HFF-Myc (cell line): Measurements from ENCODE around the gene NR1H3.
A peak's percentile ranks its signal among the peaks of the same experiment; 100 is the strongest.

ENCODE experiments used
- DNase-seq: peaks from one replicate; pipeline ENCODE4 v3.0.0-alpha.2; 2011; ENCODE audit warnings: low read depth; ENCODE audit errors: extremely low read depth
- H3K4me3 ChIP-seq: replicated peaks from 2 replicates; pipeline ENCODE4 v1.5.1; 2011; ENCODE audit warnings: low read depth, mild to moderate bottlenecking, control low read depth, low read length
- TF ChIP-seq, protein P1 (sequence below): IDR thresholded peaks from 2 replicates; pipeline ENCODE4 v1.5.1; 2012; ENCODE audit warnings: mild to moderate bottlenecking, low read depth, low read length, control low read depth; ENCODE audit errors: missing control alignments

Gene NR1H3

DNA sequence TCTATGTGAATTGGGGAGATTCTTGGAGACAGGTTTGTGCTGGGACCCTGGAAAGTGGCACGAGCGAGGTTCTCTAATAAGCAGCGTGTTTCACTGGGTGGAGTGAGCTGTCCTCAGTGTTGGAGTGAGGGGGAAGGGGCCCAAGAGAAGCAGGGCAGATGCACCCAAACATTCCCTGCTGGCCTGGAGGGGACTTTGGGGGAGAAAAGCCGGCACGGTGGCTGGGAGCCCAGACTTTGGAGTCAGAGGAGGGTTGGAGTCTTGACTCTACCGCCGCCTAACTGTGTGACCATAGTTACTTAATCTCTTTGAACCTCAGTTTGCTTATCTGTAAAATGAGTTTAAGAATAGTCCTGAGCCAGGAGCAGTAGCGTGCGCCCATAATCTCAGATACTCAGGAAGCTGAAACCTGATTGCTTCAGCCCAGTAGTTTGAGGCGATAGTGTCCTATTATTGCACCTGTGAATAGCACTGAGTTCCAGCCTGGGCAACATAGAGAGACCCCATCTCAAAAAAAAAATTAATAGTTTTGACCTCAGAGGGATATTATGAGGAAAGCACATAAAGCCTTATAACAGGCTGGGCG lies 614 bp downstream of the NR1H3 start:
- DNase-seq: no peak
- peak overlapping the region; percentile 35 for H3K4me3 ChIP-seq
- TF ChIP-seq, protein P1, sequence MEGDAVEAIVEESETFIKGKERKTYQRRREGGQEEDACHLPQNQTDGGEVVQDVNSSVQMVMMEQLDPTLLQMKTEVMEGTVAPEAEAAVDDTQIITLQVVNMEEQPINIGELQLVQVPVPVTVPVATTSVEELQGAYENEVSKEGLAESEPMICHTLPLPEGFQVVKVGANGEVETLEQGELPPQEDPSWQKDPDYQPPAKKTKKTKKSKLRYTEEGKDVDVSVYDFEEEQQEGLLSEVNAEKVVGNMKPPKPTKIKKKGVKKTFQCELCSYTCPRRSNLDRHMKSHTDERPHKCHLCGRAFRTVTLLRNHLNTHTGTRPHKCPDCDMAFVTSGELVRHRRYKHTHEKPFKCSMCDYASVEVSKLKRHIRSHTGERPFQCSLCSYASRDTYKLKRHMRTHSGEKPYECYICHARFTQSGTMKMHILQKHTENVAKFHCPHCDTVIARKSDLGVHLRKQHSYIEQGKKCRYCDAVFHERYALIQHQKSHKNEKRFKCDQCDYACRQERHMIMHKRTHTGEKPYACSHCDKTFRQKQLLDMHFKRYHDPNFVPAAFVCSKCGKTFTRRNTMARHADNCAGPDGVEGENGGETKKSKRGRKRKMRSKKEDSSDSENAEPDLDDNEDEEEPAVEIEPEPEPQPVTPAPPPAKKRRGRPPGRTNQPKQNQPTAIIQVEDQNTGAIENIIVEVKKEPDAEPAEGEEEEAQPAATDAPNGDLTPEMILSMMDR: no peak

GRCh38 chr11:47259232-47259977 lies 1.6 kb downstream of the NR1H3 start:
- TF ChIP-seq, protein P1: peak; percentile 75
- H3K4me3 ChIP-seq: no peak overlapping the region
- DNase-seq: no peak

DNA sequence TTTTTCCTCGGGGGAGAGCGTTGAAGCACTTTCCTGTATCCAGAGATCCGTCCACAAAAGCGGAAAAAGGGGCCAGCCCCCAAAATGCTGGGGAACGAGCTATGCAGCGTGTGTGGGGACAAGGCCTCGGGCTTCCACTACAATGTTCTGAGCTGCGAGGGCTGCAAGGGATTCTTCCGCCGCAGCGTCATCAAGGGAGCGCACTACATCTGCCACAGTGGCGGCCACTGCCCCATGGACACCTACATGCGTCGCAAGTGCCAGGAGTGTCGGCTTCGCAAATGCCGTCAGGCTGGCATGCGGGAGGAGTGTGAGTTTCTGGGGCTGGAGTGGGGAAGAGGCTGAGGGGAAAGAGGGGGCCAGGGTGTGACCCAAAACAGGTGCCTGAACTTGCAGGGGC lies 2.6 kb downstream of the NR1H3 start:
- no peak for DNase-seq
- H3K4me3 ChIP-seq: no peak overlapping the region
- TF ChIP-seq, protein P1: no peak

- DNase-seq: no peak
- H3K4me3 ChIP-seq: no peak overlapping the region
- TF ChIP-seq, protein P1: no peak
Observed at GRCh38 chr11:47261291-47261800, 3.5 kb downstream of the NR1H3 start.

DNA sequence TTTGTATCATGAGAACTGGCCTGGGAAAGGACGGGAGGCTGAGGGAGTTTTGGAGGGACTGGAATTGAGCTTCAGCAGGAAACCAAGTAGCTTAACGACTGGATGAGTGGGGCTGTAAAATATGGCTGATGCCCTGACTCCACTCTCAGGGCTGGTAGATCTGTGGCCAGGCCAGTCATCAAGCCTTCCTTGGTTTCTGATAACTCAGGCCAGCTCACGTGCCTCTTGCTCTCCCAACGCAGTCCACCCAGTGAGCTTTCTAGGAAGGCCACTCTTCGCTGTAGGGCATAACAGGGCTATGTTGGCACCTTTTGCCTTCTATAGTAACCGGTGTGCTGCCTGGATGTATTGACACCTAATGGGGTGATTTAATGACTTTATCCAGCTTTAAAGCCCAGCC lies 6.3 kb downstream of the NR1H3 start:
- no peak overlapping the region for H3K4me3 ChIP-seq
- DNase-seq: no peak
- TF ChIP-seq, protein P1: no peak

DNA sequence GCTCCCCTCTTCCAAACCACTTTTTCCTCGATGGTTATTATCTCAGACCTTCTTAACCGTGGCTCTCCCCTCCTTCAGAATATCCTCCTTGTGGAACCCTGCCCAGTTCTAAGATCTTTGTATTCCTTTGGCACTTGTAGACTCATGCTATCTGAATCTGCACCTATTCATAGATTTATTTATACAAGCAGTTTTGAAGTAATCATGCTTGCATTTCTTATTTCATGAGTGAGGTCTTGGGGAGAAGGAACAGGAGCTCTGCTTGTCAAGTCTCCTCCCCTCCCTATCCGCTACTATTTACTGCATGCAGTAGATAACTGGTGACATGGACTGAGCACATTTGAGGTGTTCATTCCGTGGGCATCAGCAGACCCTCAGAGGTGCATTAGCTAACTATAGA lies 6.7 kb downstream of the NR1H3 start:
- H3K4me3 ChIP-seq: no peak overlapping the region
- DNase-seq: no peak
- TF ChIP-seq, protein P1: no peak
